CD14-positive monocyte (primary cell): ENCODE data around the gene RAB10. TPM values are rescaled to one million over a fixed set of nuclear protein-coding genes. Genes with fewer than 3 reads are reported as not detected.

ENCODE experiments used
- DNase-seq, 3 donors: peaks; one replicate each; pipeline ENCODE4 v3.0.0-alpha.2; 2011 to 2022
- H2AFZ ChIP-seq: 2 replicates; pipeline ENCODE4 v1.6.0; 2012; ENCODE audit warnings: mild to moderate bottlenecking, low read depth, low read length, inconsistent platforms; ENCODE audit not compliant: insufficient read depth, poor library complexity, severe bottlenecking
- H3K27ac ChIP-seq, 2 donors: 1 replicate in 1 of 2; 2 replicates in 1 of 2; pipeline ENCODE4 v1.5.1; 2012 to 2013; ENCODE audit warnings: low read length in 2 of 2, control low read depth in 1 of 2, inconsistent platforms in 1 of 2, low read depth in 1 of 2, mild to moderate bottlenecking in 1 of 2
- H3K27me3 ChIP-seq, 2 donors: one replicate each; pipeline versions ENCODE4 v1.6.0 to v1.6.1; 2011 to 2013; ENCODE audit warnings: low read length in 2 of 2; ENCODE audit not compliant: control insufficient read depth in 2 of 2, insufficient read depth in 2 of 2
- H3K36me3 ChIP-seq, 2 donors: replicated peaks in 1 of 2; 1 replicate in 1 of 2; 2 replicates in 1 of 2; pipeline versions ENCODE4 v1.5.1 to v1.6.1; 2012 to 2013; ENCODE audit warnings: low read length in 2 of 2, control low read depth in 1 of 2, inconsistent platforms in 1 of 2, mild to moderate bottlenecking in 1 of 2; ENCODE audit not compliant: insufficient read depth in 2 of 2, control insufficient read depth in 1 of 2
- H3K4me1 ChIP-seq, 2 donors: 1 replicate in 1 of 2; 2 replicates in 1 of 2; pipeline versions ENCODE4 v1.5.1 to v1.6.1; 2012 to 2013; ENCODE audit warnings: low read length in 2 of 2, control low read depth in 1 of 2, inconsistent platforms in 1 of 2, mild to moderate bottlenecking in 1 of 2, moderate library complexity in 1 of 2; ENCODE audit not compliant: insufficient read depth in 2 of 2, control insufficient read depth in 1 of 2
- H3K4me2 ChIP-seq: replicated peaks from 2 replicates; pipeline ENCODE3; 2012; ENCODE audit warnings: low read length, moderate library complexity, mild to moderate bottlenecking; ENCODE audit not compliant: poor library complexity, severe bottlenecking; ENCODE audit errors: extremely low read depth
- H3K4me3 ChIP-seq, 3 experiments: fragments of 200-600 bp in 1 of 3; sonication (generic) in 1 of 3; replicated peaks in 1 of 3; 1 replicate in 2 of 3; 2 replicates in 1 of 3; pipeline ENCODE4 v1.5.1; 2011 to 2013; ENCODE audit warnings: low read length in 3 of 3, mild to moderate bottlenecking in 3 of 3, control low read depth in 2 of 3, low read depth in 2 of 3, inconsistent platforms in 1 of 3, moderate library complexity in 1 of 3
- H3K79me2 ChIP-seq: 2 replicates; pipeline ENCODE4 v1.6.0; 2012; ENCODE audit warnings: mild to moderate bottlenecking, control low read depth, inconsistent platforms, low read length, moderate library complexity; ENCODE audit not compliant: insufficient read depth
- H3K9ac ChIP-seq: 2 replicates; pipeline ENCODE4 v1.6.0; 2017; ENCODE audit warnings: low read length, mild to moderate bottlenecking; ENCODE audit not compliant: insufficient read depth, poor library complexity, severe bottlenecking
- H3K9me3 ChIP-seq, 2 donors: replicated peaks in 1 of 2; 1 replicate in 1 of 2; 2 replicates in 1 of 2; pipeline versions ENCODE4 v1.5.1 to v1.6.1; 2012 to 2013; ENCODE audit warnings: low read length in 2 of 2, control low read depth in 1 of 2; ENCODE audit not compliant: control insufficient read depth in 1 of 2, insufficient read depth in 1 of 2
- H4K20me1 ChIP-seq: 2 replicates; pipeline ENCODE4 v1.6.0; 2012; ENCODE audit warnings: mild to moderate bottlenecking, low read length, control low read depth, moderate library complexity; ENCODE audit not compliant: insufficient read depth
- H3K27ac Mint-ChIP-seq, 7 donors: one replicate each; pipeline ENCODE4 v1.8.0; 2020; ENCODE audit warnings: mild to moderate bottlenecking in 7 of 7, mixed read lengths in 7 of 7, moderate library complexity in 6 of 7, inconsistent platforms in 2 of 7
- H3K27me3 Mint-ChIP-seq, 3 donors: one replicate each; pipeline ENCODE4 v1.8.0; 2021 to 2022; ENCODE audit warnings: low read depth in 3 of 3, mild to moderate bottlenecking in 3 of 3, mixed read lengths in 3 of 3, moderate library complexity in 3 of 3, inconsistent platforms in 1 of 3
- H3K36me3 Mint-ChIP-seq, 2 donors: one replicate each; pipeline ENCODE4 v1.8.0; 2020; ENCODE audit warnings: mixed read lengths in 2 of 2, inconsistent platforms in 1 of 2, mild to moderate bottlenecking in 1 of 2
- H3K4me1 Mint-ChIP-seq: one replicate; pipeline ENCODE4 v1.8.0; 2020; ENCODE audit warnings: mild to moderate bottlenecking, mixed read lengths
- H3K4me3 Mint-ChIP-seq, 2 donors: one replicate each; pipeline ENCODE4 v1.8.0; 2020; ENCODE audit warnings: mild to moderate bottlenecking in 2 of 2, mixed read lengths in 2 of 2, moderate library complexity in 1 of 2
- H3K9me3 Mint-ChIP-seq, 7 donors: one replicate each; pipeline ENCODE4 v1.8.0; 2020 to 2022; ENCODE audit warnings: mixed read lengths in 7 of 7, mild to moderate bottlenecking in 6 of 7, moderate library complexity in 6 of 7, inconsistent platforms in 2 of 7
- CTCF ChIP-seq: fragments of 200-600 bp; IDR thresholded peaks from one replicate; pipeline ENCODE4 v1.8.0; 2022; ENCODE audit warnings: antibody characterized with exemption, mild to moderate bottlenecking
- WGBS: methylation state at CpG from one replicate; pipeline ENCODE4 v1.1.5; 2013; ENCODE audit warnings: missing lambda C conversion rate; ENCODE audit not compliant: insufficient coverage; 5-methylcytosine and 5-hydroxymethylcytosine counted together
- intact Hi-C, 2 donors: fragments of 100-400 bp; cut with micrococcal nuclease; formaldehyde crosslinking; loops; one replicate each; pipeline versions ENCODE4 v1.15.0 to v1.15.1; 2023
- polyA plus RNA-seq, 3 donors: library from polyadenylated mRNA; depleted of rRNA in 1 of 3; unstranded in 2 of 3; stranded (reverse) in 1 of 3; fragments of 300-500 nt in 2 of 3; fragments of >200 nt in 1 of 3; fragmentation: Illumina TruSeq in 2 of 3; gene quantifications; 1 replicate in 2 of 3; 2 replicates in 1 of 3; pipeline ENCODE4 v1.2.3, GENCODE V29; 2012 to 2021

The RAB10 gene
- polyA plus RNA-seq, 3 donors, result 38.6 to 258 (median 202) TPM

- no peaks in the 10 kb centered on the region for H3K9me3 ChIP-seq
- no peak overlapping the region for H2AFZ ChIP-seq
- H3K79me2 ChIP-seq, result peaks cover 100% of the 10 kb centered on the region
- no peaks in the 10 kb centered on the region for H3K27me3 Mint-ChIP-seq
- H3K36me3 ChIP-seq, result peaks cover 0 to 11% of the 10 kb centered on the region in 2 donors
- TF ChIP-seq CTCF, result no peak
- no peak overlapping the region for H3K9ac ChIP-seq
- no peak overlapping the region for H3K4me2 ChIP-seq
- peaks cover 12 to 30% of the 10 kb centered on the region in 2 donors for H3K4me1 ChIP-seq
- no peak overlapping the region for H3K4me3 Mint-ChIP-seq
- peaks cover 5 to 33% of the 10 kb centered on the region in 2 donors for H3K36me3 Mint-ChIP-seq
- peaks cover 0 to 3% (median 0%) of the 10 kb centered on the region in 7 donors for H3K9me3 Mint-ChIP-seq
- no peaks in the 10 kb centered on the region for H3K27me3 ChIP-seq
- intact Hi-C loops, result no loop called here
- no peak overlapping the region for H3K4me3 ChIP-seq
- H4K20me1 ChIP-seq, result peaks cover 100% of the 10 kb centered on the region
- H3K4me1 Mint-ChIP-seq, result peaks cover 54% of the 10 kb centered on the region
- H3K27ac Mint-ChIP-seq, result peak overlapping the region in 3 of 7 donors; percentile 5 to 65 (median 58)
- no CpG with 5 or more reads among the region's 3 CpGs for WGBS
- H3K27ac ChIP-seq, result no peak overlapping the region
- no peak for DNase-seq
Observed at GRCh38 chr2:26048791-26049190, 14.9 kb downstream of the RAB10 start.

- no peak overlapping the region for H3K4me2 ChIP-seq
- no peak for TF ChIP-seq CTCF
- H3K4me3 Mint-ChIP-seq, result no peak overlapping the region
- H3K4me1 Mint-ChIP-seq, result peaks cover 50% of the 10 kb centered on the region
- peaks cover 0 to 11% of the 10 kb centered on the region in 2 donors for H3K36me3 ChIP-seq
- H3K9me3 ChIP-seq, result no peaks in the 10 kb centered on the region
- DNase-seq, result no peak
- peak overlapping the region in 2 of 7 donors; percentile 59 to 66 for H3K27ac Mint-ChIP-seq
- intact Hi-C loops, result no loop called here
- peak overlapping the region in 1 of 2 donors; percentile 33 for H3K27ac ChIP-seq
- peaks cover 5 to 33% of the 10 kb centered on the region in 2 donors for H3K36me3 Mint-ChIP-seq
- no peak overlapping the region for H3K4me3 ChIP-seq
- H3K79me2 ChIP-seq, result peaks cover 100% of the 10 kb centered on the region
- no peaks in the 10 kb centered on the region for H3K27me3 ChIP-seq
- WGBS, result no CpG with 5 or more reads among the region's 1 CpG
- peaks cover 3 to 22% of the 10 kb centered on the region in 2 donors for H3K4me1 ChIP-seq
- no peaks in the 10 kb centered on the region for H3K27me3 Mint-ChIP-seq
- H3K9me3 Mint-ChIP-seq, result peaks cover 0 to 3% (median 0%) of the 10 kb centered on the region in 7 donors
- H3K9ac ChIP-seq, result no peak overlapping the region
- no peak overlapping the region for H2AFZ ChIP-seq
- peaks cover 100% of the 10 kb centered on the region for H4K20me1 ChIP-seq
Observed at GRCh38 chr2:26049641-26050040, 15.8 kb downstream of the RAB10 start.
